A549 (cell line): ENCODE results near the gene TINAG. TPM values are rescaled to one million over a fixed set of nuclear protein-coding genes. Genes with fewer than 3 reads are reported as not detected.

Experiments
- ATAC-seq, 2 experiments: fragments of 200-7000 bp in 1 of 2; fragments of >200 bp in 1 of 2; cut with Nextera tagmentation in 1 of 2; cut with Tn5 transposase in 1 of 2; 3 replicates each; pipeline versions ENCODE4 v1.8.0 to v1.9.1; 2018 to 2020; ENCODE audit warnings: mild to moderate bottlenecking in 1 of 2, moderate library complexity in 1 of 2
- CTCF ChIA-PET: fragments of 300-600 bp; sonication (Branson Sonifier 250); formaldehyde crosslinking; extraction: SDS; loops from one replicate; lab custom pipeline; 2021; ENCODE audit warnings: antibody characterized with exemption, inconsistent platforms; lab: Yijun Ruan, JAX
- POLR2A ChIA-PET: fragments of 350-600 bp; formaldehyde crosslinking; extraction: SDS; loops from one replicate; lab custom pipeline; 2021; ENCODE audit warnings: antibody characterized with exemption, inconsistent platforms; lab: Yijun Ruan, JAX
- DNase-seq, 2 experiments: peaks; one replicate each; pipeline versions ENCODE4 v3.0.0 to v3.0.0-alpha.2; 2011 to 2016; ENCODE audit warnings: low read depth in 1 of 2, low spot score in 1 of 2
- FAIRE-seq: peaks from 2 replicates; lab custom pipeline; 2011; peaks lifted over from hg19 to GRCh38; lab: Jason Lieb, UNC
- H3K27ac ChIP-seq, 2 experiments: fragments of >200 bp; sonication (Bioruptor Twin); formaldehyde crosslinking; 3 replicates each; pipeline ENCODE4 v1.5.1; 2016 to 2017
- H3K4me1 ChIP-seq: fragments of >200 bp; sonication (Bioruptor Twin); formaldehyde crosslinking; 3 replicates; pipeline ENCODE4 v1.6.1; 2016
- H3K4me2 ChIP-seq: fragments of >200 bp; sonication (Bioruptor Twin); formaldehyde crosslinking; 3 replicates; pipeline ENCODE4 v1.6.1; 2016
- H3K4me3 ChIP-seq: fragments of >200 bp; sonication (Bioruptor Twin); formaldehyde crosslinking; 3 replicates; pipeline ENCODE4 v1.5.1; 2016
- H3K9me3 ChIP-seq: fragments of >200 bp; sonication (Bioruptor Twin); formaldehyde crosslinking; 3 replicates; pipeline ENCODE4 v1.6.1; 2016
- CBX2 ChIP-seq: fragments of 200-600 bp; sonication (generic); IDR thresholded peaks from 2 replicates; pipeline ENCODE4 v1.6.1; 2016; ENCODE audit warnings: low read depth, mild to moderate bottlenecking, borderline replicate concordance
- CEBPB ChIP-seq, 2 experiments: fragments of >200 bp in 1 of 2; sonication (Bioruptor Twin) in 1 of 2; formaldehyde crosslinking in 1 of 2; IDR thresholded peaks; 2 replicates each; pipeline ENCODE4 v1.6.1; 2012 to 2016
- EP300 ChIP-seq, 2 experiments: fragments of >200 bp; sonication (Bioruptor Twin); formaldehyde crosslinking; IDR thresholded peaks; 2 replicates in 1 of 2; 3 replicates in 1 of 2; pipeline ENCODE4 v1.6.1; 2016 to 2017
- GATA3 ChIP-seq: IDR thresholded peaks from 2 replicates; pipeline ENCODE4 v1.6.1; 2012; ENCODE audit warnings: borderline replicate concordance
- HDAC2 ChIP-seq: fragments of 200-600 bp; sonication (generic); IDR thresholded peaks from 2 replicates; pipeline ENCODE4 v1.6.1; 2016
- HEYL ChIP-seq: fragments of 250-450 bp; sonication (Bioruptor Pico); IDR thresholded peaks from 2 replicates; pipeline ENCODE4 v1.8.0; 2021; ENCODE audit warnings: mild to moderate bottlenecking, moderate library complexity
- HOXB5 ChIP-seq: fragments of 250-450 bp; sonication (Bioruptor Pico); IDR thresholded peaks from 2 replicates; pipeline ENCODE4 v1.5.0; 2020; ENCODE audit warnings: mild to moderate bottlenecking, moderate library complexity
- JUNB ChIP-seq: fragments of >200 bp; sonication (Bioruptor Twin); formaldehyde crosslinking; IDR thresholded peaks from 2 replicates; pipeline ENCODE4 v1.6.1; 2016
- MAX ChIP-seq: IDR thresholded peaks from 2 replicates; pipeline ENCODE4 v1.6.1; 2012
- NPAS2 ChIP-seq: fragments of 250-450 bp; sonication (Bioruptor Pico); IDR thresholded peaks from 2 replicates; pipeline ENCODE4 v1.8.0; 2022; ENCODE audit warnings: mild to moderate bottlenecking, moderate library complexity, borderline replicate concordance
- PHF8 ChIP-seq: fragments of 200-600 bp; sonication (generic); IDR thresholded peaks from 2 replicates; pipeline ENCODE4 v1.6.1; 2016; ENCODE audit warnings: low read depth, mild to moderate bottlenecking, antibody characterized with exemption, moderate library complexity, borderline replicate concordance
- POLR2A ChIP-seq: IDR thresholded peaks from 2 replicates; pipeline ENCODE4 v1.6.1; 2012; ENCODE audit warnings: mild to moderate bottlenecking, low read length
- RARB ChIP-seq: fragments of 250-450 bp; sonication (Bioruptor Pico); IDR thresholded peaks from 2 replicates; pipeline ENCODE4 v1.8.0; 2021; ENCODE audit warnings: mild to moderate bottlenecking, moderate library complexity
- REST ChIP-seq: fragments of 200-600 bp; sonication (generic); IDR thresholded peaks from 2 replicates; pipeline ENCODE4 v1.6.1; 2016; ENCODE audit warnings: antibody characterized with exemption, mild to moderate bottlenecking, moderate library complexity
- SMC3 ChIP-seq: fragments of >200 bp; sonication (Bioruptor Twin); formaldehyde crosslinking; IDR thresholded peaks from 3 replicates; pipeline ENCODE4 v1.6.1; 2018; ENCODE audit warnings: inconsistent platforms
- SREBF2 ChIP-seq: fragments of 450-650 bp; IDR thresholded peaks from 2 replicates; pipeline ENCODE4 v1.6.1; 2014; ENCODE audit warnings: mild to moderate bottlenecking, moderate library complexity
- ZFP36 ChIP-seq: fragments of 450-650 bp; IDR thresholded peaks from 2 replicates; pipeline ENCODE4 v1.6.1; 2014; ENCODE audit warnings: borderline replicate concordance; ENCODE audit not compliant: partially characterized antibody
- ZSCAN20 ChIP-seq: fragments of 250-450 bp; sonication (Bioruptor Pico); IDR thresholded peaks from 2 replicates; pipeline ENCODE4 v1.8.0; 2022; ENCODE audit warnings: mild to moderate bottlenecking, moderate library complexity
- WGBS: methylation state at CpG from one replicate; pipeline ENCODE4 v1.1.6; 2017; ENCODE audit errors: missing lambda C conversion rate; 5-methylcytosine and 5-hydroxymethylcytosine counted together
- polyA plus RNA-seq, 4 experiments: library from polyadenylated mRNA; depleted of rRNA in 3 of 4; stranded (reverse); fragments of >200 nt; fragmentation: RNase III in 1 of 4; extraction: RNeasy Plus Mini Kit Qiagen cat#74134 plus additional on column Dnase treatment in 1 of 4; gene quantifications; 2 replicates in 3 of 4; 3 replicates in 1 of 4; pipeline ENCODE4 v1.2.3, GENCODE V29; 2011 to 2017
- TF ChIP-seq, protein P1 (sequence below): fragments of 250-450 bp; sonication (Bioruptor Pico); IDR thresholded peaks from 2 replicates; pipeline ENCODE4 v1.5.0; 2021; ENCODE audit warnings: mild to moderate bottlenecking, moderate library complexity, borderline replicate concordance
- TF ChIP-seq, protein P2 (sequence below): IDR thresholded peaks from 2 replicates; pipeline ENCODE4 v1.6.1; 2012

Gene TINAG
- polyA plus RNA-seq, 2 of the 4 experiments (the other 2 are of a cell fraction), result 0.04 to 0.48 TPM

DNA sequence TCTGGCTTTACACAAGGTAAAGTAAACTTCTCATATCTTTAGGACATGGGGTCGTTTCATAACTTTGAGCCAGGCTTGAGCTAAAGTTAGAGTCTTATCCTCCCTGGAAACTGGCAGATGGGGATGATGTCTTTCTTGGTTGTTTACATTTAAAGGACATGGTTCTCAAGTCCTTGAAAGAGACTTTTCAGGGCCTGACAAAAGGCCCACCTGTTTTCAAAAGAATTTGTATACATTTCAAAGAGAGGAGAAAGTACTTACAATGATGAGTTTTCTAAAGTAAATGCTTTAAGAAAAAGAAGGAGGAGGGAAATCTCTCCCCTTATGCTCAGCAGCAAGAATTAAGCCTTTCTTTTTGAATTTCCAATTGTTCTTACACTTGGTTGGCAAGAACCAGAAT is 45.7 kb upstream of the TINAG start:
- Histone ChIP-seq H3K9me3 (no peaks in the 10 kb centered on the region), H3K4me2 (no peak overlapping the region), H3K4me3 (no peak overlapping the region), H3K4me1 (no peaks in the 10 kb centered on the region), H3K27ac (no peak overlapping the region)
- no peak for FAIRE-seq
- ChIA-PET POLR2A (no interaction called here), CTCF (no interaction called here)
- DNase-seq, result no peak
- 30% methylated on average over 1 of the region's 1 CpG for WGBS
- no peak for TF ChIP-seq GATA3
- no peak for ATAC-seq

DNA sequence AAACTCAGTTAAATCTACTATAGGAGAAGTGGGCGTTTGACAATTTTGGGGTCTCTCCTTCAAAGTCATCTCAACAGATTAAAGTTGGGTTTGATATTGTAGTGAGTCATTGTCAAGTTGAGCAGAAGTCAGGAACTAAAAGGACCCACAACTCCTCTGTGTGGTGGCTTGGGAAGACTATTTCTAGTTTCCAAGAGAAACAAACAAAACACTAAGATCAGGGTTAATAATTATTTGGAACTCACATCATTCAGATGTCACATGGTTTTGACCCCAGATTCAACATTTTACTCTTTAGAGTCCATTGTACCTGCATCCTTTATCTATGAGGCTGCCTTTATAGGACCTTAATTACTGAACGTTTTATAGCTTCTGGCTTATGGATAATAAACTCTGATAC is 45.3 kb upstream of the TINAG start:
- TF ChIP-seq CEBPB (IDR thresholded peaks at IDR 0.05) (no peak), HDAC2 (no peak), ZSCAN20 (CRISPR knock-in tag) (no peak), PHF8 (no peak), CBX2 (no peak), SREBF2 (no peak), JUNB (no peak), SMC3 (no peak), EP300 (IDR thresholded peaks at IDR 0.05) (no peak), MAX (no peak), REST (no peak), RARB (no peak), POLR2A (no peak), HEYL (no peak), HOXB5 (CRISPR knock-in tag) (no peak), ZFP36 (no peak), NPAS2 (CRISPR knock-in tag) (no peak)
- TF ChIP-seq, protein P1, sequence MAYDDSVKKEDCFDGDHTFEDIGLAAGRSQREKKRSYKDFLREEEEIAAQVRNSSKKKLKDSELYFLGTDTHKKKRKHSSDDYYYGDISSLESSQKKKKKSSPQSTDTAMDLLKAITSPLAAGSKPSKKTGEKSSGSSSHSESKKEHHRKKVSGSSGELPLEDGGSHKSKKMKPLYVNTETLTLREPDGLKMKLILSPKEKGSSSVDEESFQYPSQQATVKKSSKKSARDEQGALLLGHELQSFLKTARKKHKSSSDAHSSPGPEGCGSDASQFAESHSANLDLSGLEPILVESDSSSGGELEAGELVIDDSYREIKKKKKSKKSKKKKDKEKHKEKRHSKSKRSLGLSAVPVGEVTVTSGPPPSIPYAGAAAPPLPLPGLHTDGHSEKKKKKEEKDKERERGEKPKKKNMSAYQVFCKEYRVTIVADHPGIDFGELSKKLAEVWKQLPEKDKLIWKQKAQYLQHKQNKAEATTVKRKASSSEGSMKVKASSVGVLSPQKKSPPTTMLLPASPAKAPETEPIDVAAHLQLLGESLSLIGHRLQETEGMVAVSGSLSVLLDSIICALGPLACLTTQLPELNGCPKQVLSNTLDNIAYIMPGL (CRISPR knock-in tag), result no peak
- TF ChIP-seq, protein P2, sequence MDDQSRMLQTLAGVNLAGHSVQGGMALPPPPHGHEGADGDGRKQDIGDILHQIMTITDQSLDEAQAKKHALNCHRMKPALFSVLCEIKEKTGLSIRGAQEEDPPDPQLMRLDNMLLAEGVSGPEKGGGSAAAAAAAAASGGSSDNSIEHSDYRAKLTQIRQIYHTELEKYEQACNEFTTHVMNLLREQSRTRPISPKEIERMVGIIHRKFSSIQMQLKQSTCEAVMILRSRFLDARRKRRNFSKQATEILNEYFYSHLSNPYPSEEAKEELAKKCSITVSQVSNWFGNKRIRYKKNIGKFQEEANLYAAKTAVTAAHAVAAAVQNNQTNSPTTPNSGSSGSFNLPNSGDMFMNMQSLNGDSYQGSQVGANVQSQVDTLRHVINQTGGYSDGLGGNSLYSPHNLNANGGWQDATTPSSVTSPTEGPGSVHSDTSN, result no peak
- no peak for FAIRE-seq
- ChIA-PET POLR2A (no interaction called here), CTCF (no interaction called here)
- Histone ChIP-seq H3K4me3 (no peak overlapping the region), H3K9me3 (no peaks in the 10 kb centered on the region), H3K27ac (no peak overlapping the region), H3K4me2 (no peak overlapping the region), H3K4me1 (no peaks in the 10 kb centered on the region)
- no peak for ATAC-seq
- 17% methylated on average over 2 of the region's 2 CpGs for WGBS
- DNase-seq, result peak in 1 of 2 experiments; percentile 6
